Aorta (tissue), 5 donors: ENCODE results near the gene SAMD11. TPM values are rescaled to one million over a fixed set of nuclear protein-coding genes. Genes with fewer than 3 reads are reported as not detected.
A peak's percentile ranks its signal among the peaks of the same experiment; 100 is the strongest.

Experiments used
- ATAC-seq: fragments of 200-7000 bp; cut with Tn5 transposase; one replicate; pipeline ENCODE4 v1.9.1; 2022; ENCODE audit warnings: moderate library complexity; ENCODE audit not compliant: low FRiP score
- DNase-seq, 2 donors: peaks; one replicate each; pipeline ENCODE4 v3.0.0-alpha.2; 2020
- H3K27ac ChIP-seq, 2 donors: one replicate each; pipeline ENCODE4 v1.5.1; 2013; ENCODE audit warnings: low read length in 2 of 2, mild to moderate bottlenecking in 2 of 2, moderate library complexity in 2 of 2, control low read depth in 1 of 2, inconsistent platforms in 1 of 2, low read depth in 1 of 2
- H3K27me3 ChIP-seq, 2 donors: one replicate each; pipeline ENCODE4 v1.6.1; 2013; ENCODE audit warnings: control low read depth in 1 of 2, low read length in 1 of 2, mild to moderate bottlenecking in 1 of 2, moderate library complexity in 1 of 2; ENCODE audit not compliant: insufficient read depth in 2 of 2, control insufficient read depth in 1 of 2
- H3K36me3 ChIP-seq, 2 donors: one replicate each; pipeline ENCODE4 v1.6.1; 2013; ENCODE audit warnings: control low read depth in 1 of 2, low read length in 1 of 2, mild to moderate bottlenecking in 1 of 2; ENCODE audit not compliant: insufficient read depth in 2 of 2, control insufficient read depth in 1 of 2
- H3K4me1 ChIP-seq, 2 donors: one replicate each; pipeline ENCODE4 v1.6.1; 2013; ENCODE audit warnings: low read length in 2 of 2, control low read depth in 1 of 2, mild to moderate bottlenecking in 1 of 2, moderate library complexity in 1 of 2; ENCODE audit not compliant: insufficient read depth in 2 of 2, control insufficient read depth in 1 of 2
- H3K4me3 ChIP-seq, 2 donors: one replicate each; pipeline ENCODE4 v1.5.1; 2013; ENCODE audit warnings: low read length in 2 of 2, control low read depth in 1 of 2, mild to moderate bottlenecking in 1 of 2
- H3K9me3 ChIP-seq: one replicate; pipeline ENCODE4 v1.6.1; 2013; ENCODE audit warnings: mild to moderate bottlenecking, low read length; ENCODE audit not compliant: control insufficient read depth
- WGBS, 2 donors: extraction: QIAGEN DNeasy Blood & Tissue Kit; methylation state at CpG; one replicate each; pipeline ENCODE4 v1.1.7; 2013; 5-methylcytosine and 5-hydroxymethylcytosine counted together
- intact Hi-C, 2 donors: fragments of 100-400 bp; cut with DNase I; formaldehyde crosslinking; loops; one replicate each; pipeline versions ENCODE4 v1.14.2 to v1.15.0; 2022
- polyA plus RNA-seq, 2 donors: library from polyadenylated mRNA; stranded (reverse); fragments of 200-250 nt; gene quantifications; one replicate each; pipeline ENCODE4 v1.2.3, GENCODE V29; 2013
- total RNA-seq, 2 donors: library from RNA; stranded (reverse); fragmentation: NEBNext Ultra II Directional; extraction: Animal tissue kit (Norgen Biotek cat#: 25700); gene quantifications; one replicate each; pipeline ENCODE4 v1.2.1, GENCODE V29; 2021
- donor health status: healthy with polysubstance abuse.
- donor health status: Bipolar disorder and iron deficiency.
- donor health status: DM: no; HTN: no; CAD: no.
- donor health status: DM: no; HTN: no; CAD: no.
- donor health status: DM: yes; HTN: yes; CAD: no.

SAMD11 gene
- total and polyA plus RNA-seq, 4 donors, result 2.6 to 44.3 (median 18.6) TPM

- DNase-seq (no peak), ATAC-seq (no peak)
- WGBS, 2 donors, result 88 to 92% methylated on average over 30 of the region's 30 CpGs
- intact Hi-C loops, result no loop called here
- Histone ChIP-seq H3K27me3 (no peaks in the 10 kb centered on the region), H3K27ac (no peak overlapping the region), H3K4me3 (no peak overlapping the region), H3K9me3 (no peaks in the 10 kb centered on the region), H3K4me1 (no peaks in the 10 kb centered on the region), H3K36me3 (no peaks in the 10 kb centered on the region)
Observed at GRCh38 chr1:938711-939489, 15.2 kb downstream of the SAMD11 start.

GRCh38 chr1:939511-940106, 15.9 kb downstream of the SAMD11 start:
- DNase-seq (no peak), ATAC-seq (no peak)
- H3K27ac ChIP-seq, result no peak overlapping the region
- no peaks in the 10 kb centered on the region for H3K4me1 ChIP-seq
- no peak overlapping the region for H3K4me3 ChIP-seq
- intact Hi-C loops, result loop anchor here in 1 of 2 donors (2.0 to 5.0 kb wide), 2 partner anchors 15 to 32 kb away; no protein-coding TSS in a partner anchor
- no peaks in the 10 kb centered on the region for H3K27me3 ChIP-seq
- H3K36me3 ChIP-seq, result no peaks in the 10 kb centered on the region
- WGBS, 2 donors, result 28% methylated on average over 16 to 21 of the region's 21 CpGs
- no peaks in the 10 kb centered on the region for H3K9me3 ChIP-seq

- DNase-seq, result peak; percentile 80 to 90
Observed at GRCh38 chr1:940107-941014, 16.6 kb downstream of the SAMD11 start.

GRCh38 chr1:941015-941587, 17.4 kb downstream of the SAMD11 start:
- no peak overlapping the region for H3K4me3 ChIP-seq
- H3K9me3 ChIP-seq, result no peaks in the 10 kb centered on the region
- no peaks in the 10 kb centered on the region for H3K27me3 ChIP-seq
- no peaks in the 10 kb centered on the region for H3K4me1 ChIP-seq
- intact Hi-C loops, result loop anchor here in 1 of 2 donors (2.0 to 5.0 kb wide), 2 partner anchors 16 to 34 kb away; no protein-coding TSS in a partner anchor
- DNase-seq, result no peak
- WGBS, 2 donors, result 18 to 21% methylated on average over 36 of the region's 36 CpGs
- H3K27ac ChIP-seq, result peak overlapping the region in 1 of 2 donors; percentile 5
- H3K36me3 ChIP-seq, result no peaks in the 10 kb centered on the region
- ATAC-seq, result peak; percentile 14

More at GRCh38 chr1:940107-941014, 16.6 kb downstream of the SAMD11 start:
- Histone ChIP-seq H3K27ac (peak overlapping the region in 1 of 2 donors; percentile 5), H3K4me1 (no peaks in the 10 kb centered on the region), H3K36me3 (no peaks in the 10 kb centered on the region), H3K27me3 (no peaks in the 10 kb centered on the region), H3K9me3 (no peaks in the 10 kb centered on the region), H3K4me3 (peak overlapping the region in 1 of 2 donors; percentile 2)
- 0 to 1% methylated on average over 70 to 86 of the region's 86 CpGs for WGBS, 2 donors
- intact Hi-C loops, result loop anchor here in 1 of 2 donors (2.0 to 5.0 kb wide), 2 partner anchors 16 to 33 kb away; no protein-coding TSS in a partner anchor
- ATAC-seq, result peak; percentile 41

- ATAC-seq (peak; percentile 79), DNase-seq (peak; percentile 90 to 94)
- Histone ChIP-seq H3K27ac (no peak overlapping the region), H3K36me3 (no peaks in the 10 kb centered on the region), H3K9me3 (no peaks in the 10 kb centered on the region), H3K4me3 (peak overlapping the region in 1 of 2 donors; percentile 12), H3K27me3 (no peaks in the 10 kb centered on the region), H3K4me1 (no peaks in the 10 kb centered on the region)
- WGBS, 2 donors, result 1% methylated on average over 51 to 98 of the region's 98 CpGs
- intact Hi-C loops, result loop anchor here in 1 of 2 donors (2.0 to 5.0 kb wide), 2 partner anchors 17 to 34 kb away; no protein-coding TSS in a partner anchor
Observed at GRCh38 chr1:941588-942383, 18.1 kb downstream of the SAMD11 start.

GRCh38 chr1:942411-942821, 18.7 kb downstream of the SAMD11 start:
- Histone ChIP-seq H3K4me1 (no peaks in the 10 kb centered on the region), H3K36me3 (no peaks in the 10 kb centered on the region), H3K9me3 (no peaks in the 10 kb centered on the region), H3K27me3 (no peaks in the 10 kb centered on the region), H3K4me3 (no peak overlapping the region), H3K27ac (no peak overlapping the region)
- intact Hi-C loops, result loop anchor here in 1 of 2 donors (5.0 kb wide), 1 partner anchor 35 kb away; no protein-coding TSS in a partner anchor
- 12 to 21% methylated on average over 28 to 48 of the region's 48 CpGs for WGBS, 2 donors
- no peak for ATAC-seq
- DNase-seq, result no peak

- H3K36me3 ChIP-seq, result no peaks in the 10 kb centered on the region
- no peaks in the 10 kb centered on the region for H3K4me1 ChIP-seq
- ATAC-seq (no peak), DNase-seq (peak; percentile 76 to 88)
- no peaks in the 10 kb centered on the region for H3K9me3 ChIP-seq
- 69 to 72% methylated on average over 26 to 27 of the region's 27 CpGs for WGBS, 2 donors
- H3K27me3 ChIP-seq, result no peaks in the 10 kb centered on the region
- H3K4me3 ChIP-seq, result no peak overlapping the region
- intact Hi-C loops, result loop anchor here in 1 of 2 donors (5.0 kb wide), 1 partner anchor 36 kb away; no protein-coding TSS in a partner anchor
- H3K27ac ChIP-seq, result no peak overlapping the region
Observed at GRCh38 chr1:942864-943533, 19.3 kb downstream of the SAMD11 start.
